Neuronal stem cell (in vitro differentiated cells): ENCODE data around the gene KCNAB3.
A peak's percentile ranks its signal among the peaks of the same experiment; 100 is the strongest.

Source experiments
- DNase-seq: peaks from one replicate; pipeline ENCODE4 v3.0.0-alpha.2; 2013; ENCODE audit warnings: low spot score
- H2AFZ ChIP-seq: one replicate; pipeline ENCODE4 v1.6.1; 2013; ENCODE audit warnings: mild to moderate bottlenecking, low read length, inconsistent platforms
- H2AK5ac ChIP-seq: 2 replicates; pipeline ENCODE4 v1.6.1; 2013; ENCODE audit warnings: low read depth, mild to moderate bottlenecking, inconsistent platforms, low read length, moderate library complexity, mixed read lengths
- H2BK120ac ChIP-seq: 2 replicates; pipeline ENCODE4 v1.6.1; 2013; ENCODE audit warnings: low read depth, mild to moderate bottlenecking, inconsistent platforms, low read length, moderate library complexity, mixed read lengths
- H2BK12ac ChIP-seq: one replicate; pipeline ENCODE4 v1.6.1; 2013; ENCODE audit warnings: low read length, inconsistent platforms
- H2BK15ac ChIP-seq: 2 replicates; pipeline ENCODE4 v1.6.1; 2013; ENCODE audit warnings: mild to moderate bottlenecking, low read length, inconsistent platforms, mixed read lengths
- H2BK5ac ChIP-seq: one replicate; pipeline ENCODE4 v1.6.1; 2013; ENCODE audit warnings: inconsistent platforms, mild to moderate bottlenecking, low read length, moderate library complexity
- H3K14ac ChIP-seq: one replicate; pipeline ENCODE4 v1.6.1; 2013; ENCODE audit warnings: low read length, inconsistent platforms
- H3K18ac ChIP-seq: 2 replicates; pipeline ENCODE4 v1.6.1; 2013; ENCODE audit warnings: low read length, inconsistent platforms
- H3K23ac ChIP-seq: 2 replicates; pipeline ENCODE4 v1.6.1; 2013; ENCODE audit warnings: low read depth, mild to moderate bottlenecking, mixed read lengths, low read length, inconsistent platforms; ENCODE audit not compliant: poor library complexity
- H3K27ac ChIP-seq: replicated peaks from 3 replicates; pipeline ENCODE4 v1.5.1; 2013; ENCODE audit warnings: low read length, inconsistent platforms
- H3K27me3 ChIP-seq, 3 experiments: 2 replicates each; pipeline ENCODE4 v1.6.1; 2013; ENCODE audit warnings: low read length in 3 of 3, mild to moderate bottlenecking in 2 of 3, inconsistent platforms in 1 of 3, low read depth in 1 of 3, mixed read lengths in 1 of 3, moderate library complexity in 1 of 3; ENCODE audit not compliant: control insufficient read depth in 3 of 3, insufficient read depth in 3 of 3
- H3K36me3 ChIP-seq, 2 donors: replicated peaks in 1 of 2; 2 replicates each; pipeline ENCODE4 v1.6.1; 2013; ENCODE audit warnings: low read length in 2 of 2; ENCODE audit not compliant: control insufficient read depth in 2 of 2, insufficient read depth in 2 of 2
- H3K4ac ChIP-seq: 2 replicates; pipeline ENCODE4 v1.6.1; 2013; ENCODE audit warnings: inconsistent platforms, mild to moderate bottlenecking, low read length, moderate library complexity
- H3K4me1 ChIP-seq, 2 donors: 1 replicate in 1 of 2; 2 replicates in 1 of 2; pipeline ENCODE4 v1.6.1; 2013; ENCODE audit warnings: low read length in 2 of 2, low read depth in 1 of 2; ENCODE audit not compliant: control insufficient read depth in 2 of 2, insufficient read depth in 1 of 2
- H3K4me2 ChIP-seq: one replicate; pipeline ENCODE4 v1.6.1; 2013; ENCODE audit warnings: mild to moderate bottlenecking, low read length, inconsistent platforms; ENCODE audit not compliant: insufficient read depth, poor library complexity, severe bottlenecking
- H3K4me3 ChIP-seq, 2 donors: 2 replicates each; pipeline ENCODE4 v1.5.1; 2013; ENCODE audit warnings: low read length in 2 of 2, mild to moderate bottlenecking in 2 of 2, inconsistent platforms in 1 of 2, moderate library complexity in 1 of 2
- H3K79me1 ChIP-seq: one replicate; pipeline ENCODE4 v1.6.1; 2013; ENCODE audit warnings: low read depth, mild to moderate bottlenecking, inconsistent platforms, low read length, moderate library complexity
- H3K9ac ChIP-seq: one replicate; pipeline ENCODE4 v1.6.1; 2013; ENCODE audit warnings: mild to moderate bottlenecking, low read depth, low read length, inconsistent platforms; ENCODE audit not compliant: poor library complexity
- H3K9me3 ChIP-seq, 2 donors: replicated peaks in 1 of 2; 2 replicates each; pipeline versions ENCODE3 to v1.6.1; 2013; ENCODE audit warnings: low read length in 2 of 2, mild to moderate bottlenecking in 2 of 2, inconsistent platforms in 1 of 2, low read depth in 1 of 2, mixed read lengths in 1 of 2, moderate library complexity in 1 of 2; ENCODE audit not compliant: control insufficient read depth in 2 of 2, insufficient read depth in 1 of 2
- H4K8ac ChIP-seq: one replicate; pipeline ENCODE4 v1.6.1; 2013; ENCODE audit warnings: low read depth, mild to moderate bottlenecking, inconsistent platforms, low read length, moderate library complexity
- H4K91ac ChIP-seq: one replicate; pipeline ENCODE4 v1.6.1; 2013; ENCODE audit warnings: low read length, low read depth, mild to moderate bottlenecking, inconsistent platforms; ENCODE audit not compliant: poor library complexity
- WGBS, 2 donors: extraction: QIAGEN DNeasy Blood & Tissue Kit; methylation state at CpG; one replicate each; pipeline ENCODE4 v1.1.7; 2013; ENCODE audit warnings: missing lambda C conversion rate in 2 of 2, mixed read lengths in 1 of 2; ENCODE audit not compliant: insufficient read length in 2 of 2, insufficient replicate concordance in 1 of 2; ENCODE audit errors: extremely low coverage in 2 of 2; 5-methylcytosine and 5-hydroxymethylcytosine counted together

The KCNAB3 gene

DNA sequence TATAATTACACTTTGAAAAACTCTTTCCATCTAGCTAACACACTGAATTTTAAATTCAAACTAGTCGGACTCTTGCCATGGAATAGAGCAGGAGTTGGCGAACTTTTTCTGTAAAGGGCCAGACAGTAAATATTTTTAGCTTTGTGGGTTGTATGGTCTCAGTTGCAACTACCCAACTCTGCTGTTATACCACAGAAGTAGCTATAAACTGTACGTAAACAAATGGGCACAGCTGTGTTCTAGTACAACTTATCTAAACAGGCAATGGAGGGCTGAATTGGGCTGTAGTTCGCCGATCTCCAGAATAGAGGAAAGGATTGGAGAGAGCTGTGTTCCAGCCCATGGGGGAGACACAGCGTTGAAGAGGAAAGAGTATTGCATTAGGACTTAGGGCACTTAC is 11.1 kb upstream of the KCNAB3 start:
- no peak overlapping the region for H3K23ac ChIP-seq
- H3K27ac ChIP-seq: no peak overlapping the region
- no peaks in the 10 kb centered on the region for H3K4me1 ChIP-seq
- H2BK15ac ChIP-seq: no peak overlapping the region
- no peak overlapping the region for H2AK5ac ChIP-seq
- no peak overlapping the region for H4K8ac ChIP-seq
- H2BK12ac ChIP-seq: no peak overlapping the region
- no peak overlapping the region for H4K91ac ChIP-seq
- H2BK5ac ChIP-seq: no peak overlapping the region
- H3K18ac ChIP-seq: no peak overlapping the region
- no peak for DNase-seq
- no peak overlapping the region for H2AFZ ChIP-seq
- peaks cover 48 to 91% of the 10 kb centered on the region in 2 donors for H3K36me3 ChIP-seq
- H3K4me3 ChIP-seq: no peak overlapping the region
- no peaks in the 10 kb centered on the region for H3K27me3 ChIP-seq
- no peaks in the 10 kb centered on the region for H3K9me3 ChIP-seq
- H3K79me1 ChIP-seq: peaks cover 2% of the 10 kb centered on the region
- no CpG with 5 or more reads among the region's 6 CpGs for WGBS, 2 donors
- no peak overlapping the region for H3K14ac ChIP-seq
- H3K9ac ChIP-seq: no peak overlapping the region
- H2BK120ac ChIP-seq: no peak overlapping the region
- H3K4ac ChIP-seq: no peak overlapping the region
- no peak overlapping the region for H3K4me2 ChIP-seq

DNA sequence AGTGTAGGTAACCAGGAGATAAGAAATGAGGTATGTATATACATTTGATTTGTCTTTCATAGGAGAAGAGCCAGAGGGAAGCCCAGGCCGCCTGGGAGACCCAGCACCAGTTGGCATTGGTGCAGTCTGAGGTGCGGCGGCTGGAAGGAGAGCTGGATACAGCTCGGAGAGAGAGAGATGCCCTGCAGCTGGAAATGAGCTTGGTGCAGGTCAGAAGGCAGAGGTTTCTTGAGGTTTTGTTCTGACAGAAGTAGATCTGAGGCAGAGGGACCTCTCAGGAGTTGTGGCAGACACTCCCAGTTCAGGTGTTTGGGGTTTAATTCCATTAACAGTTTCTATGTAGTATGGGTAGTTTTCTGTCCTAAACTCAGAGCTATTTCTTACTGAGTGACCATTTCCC is 10.4 kb upstream of the KCNAB3 start:
- no peak for DNase-seq
- H4K91ac ChIP-seq: no peak overlapping the region
- H3K18ac ChIP-seq: no peak overlapping the region
- WGBS, 2 donors: no CpG with 5 or more reads among the region's 4 CpGs
- no peaks in the 10 kb centered on the region for H3K9me3 ChIP-seq
- no peak overlapping the region for H3K9ac ChIP-seq
- no peak overlapping the region for H2AFZ ChIP-seq
- H3K27ac ChIP-seq: no peak overlapping the region
- H3K23ac ChIP-seq: no peak overlapping the region
- H2BK120ac ChIP-seq: no peak overlapping the region
- H3K79me1 ChIP-seq: peaks cover 2% of the 10 kb centered on the region
- no peak overlapping the region for H3K14ac ChIP-seq
- no peak overlapping the region for H2BK12ac ChIP-seq
- H2AK5ac ChIP-seq: no peak overlapping the region
- no peaks in the 10 kb centered on the region for H3K4me1 ChIP-seq
- H2BK15ac ChIP-seq: no peak overlapping the region
- H3K4me2 ChIP-seq: no peak overlapping the region
- no peak overlapping the region for H2BK5ac ChIP-seq
- H3K4ac ChIP-seq: no peak overlapping the region
- no peak overlapping the region for H4K8ac ChIP-seq
- no peak overlapping the region for H3K4me3 ChIP-seq
- H3K27me3 ChIP-seq: no peaks in the 10 kb centered on the region
- peaks cover 44 to 88% of the 10 kb centered on the region in 2 donors for H3K36me3 ChIP-seq

DNA sequence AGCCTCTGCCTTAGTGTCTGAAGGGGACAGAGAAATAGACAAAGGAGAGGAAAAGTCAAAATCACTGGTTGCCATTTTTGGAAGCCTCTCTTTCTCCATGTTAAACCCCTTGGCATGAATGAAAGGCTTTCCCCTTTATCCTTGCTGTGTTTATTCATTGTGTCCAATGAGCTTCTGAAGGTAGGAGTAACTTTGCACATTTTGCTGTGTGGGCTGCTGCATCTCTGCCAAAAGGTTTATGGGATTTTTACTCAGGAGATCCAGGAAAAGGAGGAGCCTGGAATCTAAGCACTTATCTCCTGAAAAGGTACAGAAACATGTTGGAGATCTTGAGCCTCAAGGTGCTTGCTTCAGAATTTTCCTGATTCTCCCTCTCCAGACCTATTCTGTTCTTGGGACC is 6.2 kb upstream of the KCNAB3 start:
- Histone ChIP-seq H3K36me3 (peaks cover 29 to 65% of the 10 kb centered on the region in 2 donors), H3K4ac (no peak overlapping the region), H3K9ac (no peak overlapping the region), H3K79me1 (peaks cover 4% of the 10 kb centered on the region), H2BK12ac (no peak overlapping the region), H2BK120ac (no peak overlapping the region), H3K9me3 (no peaks in the 10 kb centered on the region), H3K4me2 (no peak overlapping the region), H3K27ac (no peak overlapping the region), H3K23ac (no peak overlapping the region), H4K91ac (no peak overlapping the region), H3K4me3 (no peak overlapping the region), H2AK5ac (no peak overlapping the region), H2BK5ac (no peak overlapping the region), H4K8ac (no peak overlapping the region), H3K14ac (no peak overlapping the region), H2AFZ (no peak overlapping the region), H3K4me1 (peaks cover 9 to 13% of the 10 kb centered on the region in 2 donors), H3K18ac (no peak overlapping the region), H3K27me3 (no peaks in the 10 kb centered on the region), H2BK15ac (no peak overlapping the region)
- DNase-seq: no peak

DNA sequence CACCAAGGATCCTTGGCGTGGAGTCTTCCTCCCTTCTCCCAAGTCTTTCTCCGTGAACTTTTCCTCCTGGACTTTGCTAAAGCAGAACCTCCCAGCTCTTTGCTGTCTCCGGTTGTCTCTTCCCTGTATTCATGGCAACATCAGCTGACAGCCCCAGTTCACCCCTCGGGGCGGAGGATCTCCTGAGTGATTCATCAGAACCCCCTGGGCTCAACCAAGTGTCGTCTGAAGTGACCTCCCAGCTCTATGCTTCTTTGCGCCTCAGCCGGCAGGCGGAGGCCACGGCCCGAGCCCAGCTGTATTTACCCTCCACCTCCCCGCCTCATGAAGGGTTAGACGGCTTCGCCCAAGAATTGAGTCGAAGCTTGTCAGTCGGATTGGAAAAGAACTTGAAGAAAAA is 3.3 kb upstream of the KCNAB3 start:
- WGBS, 2 donors: no CpG with 5 or more reads among the region's 16 CpGs
- Histone ChIP-seq H3K4ac (no peak overlapping the region), H3K27me3 (peaks cover 0 to 12% (median 0%) of the 10 kb centered on the region in 3 experiments), H3K36me3 (peaks cover 13 to 40% of the 10 kb centered on the region in 2 donors), H2AK5ac (no peak overlapping the region), H3K4me2 (peak overlapping the region; percentile 92), H2BK5ac (no peak overlapping the region), H2BK15ac (no peak overlapping the region), H4K91ac (no peak overlapping the region), H4K8ac (no peak overlapping the region), H3K27ac (no peak overlapping the region), H2BK12ac (no peak overlapping the region), H3K4me1 (peaks cover 13 to 15% of the 10 kb centered on the region in 2 donors), H3K4me3 (peak overlapping the region; percentile 90 to 97), H2AFZ (peak overlapping the region; percentile 95), H3K9ac (no peak overlapping the region), H3K9me3 (no peaks in the 10 kb centered on the region), H3K23ac (no peak overlapping the region), H3K14ac (no peak overlapping the region), H2BK120ac (no peak overlapping the region), H3K79me1 (peaks cover 2% of the 10 kb centered on the region), H3K18ac (no peak overlapping the region)
- no peak for DNase-seq
